SU-DHL-6 (cell line): ENCODE measurements around the gene RTF1.

Source experiments
- CTCF ChIP-seq: fragments of 200-600 bp; sonication (generic); IDR thresholded peaks from one replicate; pipeline ENCODE4 v1.5.1; 2017; ENCODE audit warnings: antibody characterized with exemption, mild to moderate bottlenecking, low read length, moderate library complexity; ENCODE audit not compliant: insufficient read depth, poor library complexity, severe bottlenecking
- EZH2phosphoT487 ChIP-seq: fragments of 200-600 bp; sonication (generic), shearing (Covaris generic); conservative IDR thresholded peaks from 2 replicates; pipeline ENCODE4 v1.6.1; 2018; ENCODE audit warnings: mild to moderate bottlenecking, antibody characterized with exemption, low read length, moderate library complexity, mixed read lengths

- TF ChIP-seq EZH2phosphoT487 = no peak
- no peak for TF ChIP-seq CTCF
Measured at GRCh38 chr15:41503669-41504010, 86.7 kb downstream of the RTF1 start.
